Naive thymus-derived CD8-positive, alpha-beta T cell (primary cell): ENCODE results near the gene STK32B. TPM values are rescaled to one million over a fixed set of nuclear protein-coding genes. Genes with fewer than 3 reads are reported as not detected.

Source experiments
- ATAC-seq, 2 donors: fragments of 150-1000 bp; cut with Tn5 transposase in 1 of 2; sonication (Bioruptor Pico), chemical (Tn5 transposase) in 1 of 2; 1 replicate in 1 of 2; 2 replicates in 1 of 2; pipeline ENCODE4 v1.10.0; 2021; ENCODE audit warnings: mild to moderate bottlenecking in 2 of 2, moderate library complexity in 2 of 2
- POLR2A ChIA-PET: fragments of 350-600 bp; sonication (Branson Sonifier 250); formaldehyde crosslinking; loops from one replicate; lab custom pipeline; 2021; ENCODE audit warnings: antibody characterized with exemption; lab: Charles Lee
- DNase-seq, 10 donors: peaks; one replicate each; pipeline versions ENCODE4 v3.0.0 to v3.0.0-alpha.2; 2020 to 2022
- H3K27ac Mint-ChIP-seq, 10 donors: one replicate each; pipeline ENCODE4 v1.8.0; 2020 to 2022; ENCODE audit warnings: mild to moderate bottlenecking in 10 of 10, mixed read lengths in 10 of 10, moderate library complexity in 4 of 10, inconsistent platforms in 1 of 10
- H3K27me3 Mint-ChIP-seq, 5 donors: one replicate each; pipeline ENCODE4 v1.8.0; 2021 to 2022; ENCODE audit warnings: mixed read lengths in 5 of 5
- H3K36me3 Mint-ChIP-seq, 3 donors: one replicate each; pipeline ENCODE4 v1.8.0; 2020 to 2022; ENCODE audit warnings: mixed read lengths in 3 of 3, mild to moderate bottlenecking in 2 of 3, inconsistent platforms in 1 of 3
- H3K4me1 Mint-ChIP-seq, 4 donors: one replicate each; pipeline ENCODE4 v1.8.0; 2021 to 2022; ENCODE audit warnings: mixed read lengths in 4 of 4
- H3K4me3 Mint-ChIP-seq, 10 donors: one replicate each; pipeline ENCODE4 v1.8.0; 2020 to 2022; ENCODE audit warnings: mild to moderate bottlenecking in 10 of 10, mixed read lengths in 10 of 10, moderate library complexity in 6 of 10, inconsistent platforms in 1 of 10
- H3K9me3 Mint-ChIP-seq, 9 donors: one replicate each; pipeline ENCODE4 v1.8.0; 2020 to 2022; ENCODE audit warnings: mixed read lengths in 9 of 9, mild to moderate bottlenecking in 3 of 9, inconsistent platforms in 1 of 9, moderate library complexity in 1 of 9
- polyA plus RNA-seq, 3 donors: library from polyadenylated mRNA; unstranded; fragments of 300-500 nt; fragmentation: Illumina TruSeq; gene quantifications; one replicate each; pipeline ENCODE4 v1.2.3, GENCODE V29; 2021
- total RNA-seq, 8 experiments: library from RNA in 2 of 8; stranded (reverse) in 2 of 8; gene quantifications; one replicate each; pipeline ENCODE4 v1.2.3 and lab custom pipeline; 2021 to 2026

STK32B gene
- total and polyA plus RNA-seq, 5 experiments from 2014 or later, result not detected

- H3K9me3 Mint-ChIP-seq, result no peaks in the 10 kb centered on the region
- no peak overlapping the region for H3K4me3 Mint-ChIP-seq
These were observed 67.0 kb downstream of the STK32B start for GRCh38 chr4:5118091-5118786.

GRCh38 chr4:5118994-5119835 lies 67.9 kb downstream of the STK32B start:
- Mint-ChIP-seq H3K4me1 (no peaks in the 10 kb centered on the region), H3K36me3 (no peaks in the 10 kb centered on the region), H3K27ac (no peak overlapping the region), H3K9me3 (no peaks in the 10 kb centered on the region), H3K27me3 (peaks cover 0 to under 1% (median 0%) of the 10 kb centered on the region in 5 donors), H3K4me3 (no peak overlapping the region)
- POLR2A ChIA-PET, result no interaction called here
- ATAC-seq (no peak), DNase-seq (no peak)

More at GRCh38 chr4:5118091-5118786, 67.0 kb downstream of the STK32B start:
- DNase-seq (no peak), ATAC-seq (no peak)
- H3K4me1 Mint-ChIP-seq, result no peaks in the 10 kb centered on the region
- no peaks in the 10 kb centered on the region for H3K36me3 Mint-ChIP-seq
- no peak overlapping the region for H3K27ac Mint-ChIP-seq
- H3K27me3 Mint-ChIP-seq, result no peaks in the 10 kb centered on the region
- POLR2A ChIA-PET, result no interaction called here

GRCh38 chr4:5120067-5120466 lies 68.8 kb downstream of the STK32B start:
- POLR2A ChIA-PET, result no interaction called here
- no peak overlapping the region for H3K4me3 Mint-ChIP-seq
- no peak for ATAC-seq
- H3K9me3 Mint-ChIP-seq, result no peaks in the 10 kb centered on the region
- no peak for DNase-seq
- H3K36me3 Mint-ChIP-seq, result no peaks in the 10 kb centered on the region
- no peaks in the 10 kb centered on the region for H3K4me1 Mint-ChIP-seq
- H3K27me3 Mint-ChIP-seq, result peaks cover 0 to 7% (median 1%) of the 10 kb centered on the region in 5 donors
- H3K27ac Mint-ChIP-seq, result no peak overlapping the region

- no peak for ATAC-seq
- Mint-ChIP-seq H3K27me3 (peaks cover under 1 to 7% (median 1%) of the 10 kb centered on the region in 5 donors), H3K9me3 (no peaks in the 10 kb centered on the region), H3K27ac (no peak overlapping the region), H3K4me1 (no peaks in the 10 kb centered on the region), H3K4me3 (no peak overlapping the region), H3K36me3 (no peaks in the 10 kb centered on the region)
- POLR2A ChIA-PET, result no interaction called here
- DNase-seq, result no peak
These were observed 69.2 kb downstream of the STK32B start for GRCh38 chr4:5120468-5120867.

- no peaks in the 10 kb centered on the region for H3K36me3 Mint-ChIP-seq
These were observed 70.8 kb downstream of the STK32B start for GRCh38 chr4:5122114-5122513.

GRCh38 chr4:5124876-5125275 lies 73.6 kb downstream of the STK32B start:
- no peaks in the 10 kb centered on the region for H3K36me3 Mint-ChIP-seq
- H3K9me3 Mint-ChIP-seq, result peaks cover 0 to 2% (median 0%) of the 10 kb centered on the region in 9 donors
- ATAC-seq (no peak), DNase-seq (no peak)
- POLR2A ChIA-PET, result no interaction called here
- H3K27ac Mint-ChIP-seq, result no peak overlapping the region
- H3K27me3 Mint-ChIP-seq, result peaks cover 10 to 23% (median 15%) of the 10 kb centered on the region in 5 donors
- H3K4me1 Mint-ChIP-seq, result no peaks in the 10 kb centered on the region
- H3K4me3 Mint-ChIP-seq, result no peak overlapping the region

More at GRCh38 chr4:5122114-5122513, 70.8 kb downstream of the STK32B start:
- Mint-ChIP-seq H3K9me3 (peaks cover 0 to 2% (median 0%) of the 10 kb centered on the region in 9 donors), H3K4me1 (no peaks in the 10 kb centered on the region), H3K27me3 (peaks cover 5 to 16% (median 9%) of the 10 kb centered on the region in 5 donors), H3K4me3 (no peak overlapping the region), H3K27ac (no peak overlapping the region)
- ATAC-seq, result no peak
- DNase-seq, result no peak
- POLR2A ChIA-PET, result no interaction called here

GRCh38 chr4:5125321-5125720 lies 74.0 kb downstream of the STK32B start:
- DNase-seq (no peak), ATAC-seq (no peak)
- H3K4me3 Mint-ChIP-seq, result no peak overlapping the region
- peaks cover 0 to 2% (median 0%) of the 10 kb centered on the region in 9 donors for H3K9me3 Mint-ChIP-seq
- no peaks in the 10 kb centered on the region for H3K4me1 Mint-ChIP-seq
- POLR2A ChIA-PET, result no interaction called here
- H3K36me3 Mint-ChIP-seq, result no peaks in the 10 kb centered on the region
- H3K27ac Mint-ChIP-seq, result no peak overlapping the region
- peaks cover 10 to 23% (median 18%) of the 10 kb centered on the region in 5 donors for H3K27me3 Mint-ChIP-seq

- H3K36me3 Mint-ChIP-seq, result peaks cover 0 to 4% (median 0%) of the 10 kb centered on the region in 3 donors
- H3K4me1 Mint-ChIP-seq, result no peaks in the 10 kb centered on the region
- no peak for ATAC-seq
- peaks cover 0 to 8% (median 2%) of the 10 kb centered on the region in 9 donors for H3K9me3 Mint-ChIP-seq
- peak overlapping the region in 1 of 10 donors; percentile 3 for H3K27ac Mint-ChIP-seq
- no peak overlapping the region for H3K4me3 Mint-ChIP-seq
- H3K27me3 Mint-ChIP-seq, result peaks cover 10 to 31% (median 19%) of the 10 kb centered on the region in 5 donors
- POLR2A ChIA-PET, result no interaction called here
- DNase-seq, result no peak
These were observed 75.0 kb downstream of the STK32B start for GRCh38 chr4:5126231-5126630.

- no peaks in the 10 kb centered on the region for H3K4me1 Mint-ChIP-seq
- peaks cover 0 to 14% (median 4%) of the 10 kb centered on the region in 9 donors for H3K9me3 Mint-ChIP-seq
- peaks cover 10 to 36% (median 19%) of the 10 kb centered on the region in 5 donors for H3K27me3 Mint-ChIP-seq
- no peak overlapping the region for H3K4me3 Mint-ChIP-seq
- H3K27ac Mint-ChIP-seq, result no peak overlapping the region
- ATAC-seq, result no peak
- DNase-seq, result no peak
- POLR2A ChIA-PET, result no interaction called here
- peaks cover 0 to 10% (median 0%) of the 10 kb centered on the region in 3 donors for H3K36me3 Mint-ChIP-seq
These were observed 75.6 kb downstream of the STK32B start for GRCh38 chr4:5126857-5127256.

GRCh38 chr4:5127556-5127955 lies 76.3 kb downstream of the STK32B start:
- no peak for DNase-seq
- peaks cover 0 to 10% (median 0%) of the 10 kb centered on the region in 3 donors for H3K36me3 Mint-ChIP-seq
- peaks cover 0 to 17% (median 4%) of the 10 kb centered on the region in 9 donors for H3K9me3 Mint-ChIP-seq
- POLR2A ChIA-PET, result no interaction called here
- ATAC-seq, result no peak
- no peaks in the 10 kb centered on the region for H3K4me1 Mint-ChIP-seq
- H3K4me3 Mint-ChIP-seq, result no peak overlapping the region
- H3K27ac Mint-ChIP-seq, result no peak overlapping the region
- H3K27me3 Mint-ChIP-seq, result peaks cover 10 to 37% (median 21%) of the 10 kb centered on the region in 5 donors

GRCh38 chr4:5128569-5128968 lies 77.3 kb downstream of the STK32B start:
- no peak overlapping the region for H3K27ac Mint-ChIP-seq
- H3K9me3 Mint-ChIP-seq, result peaks cover 0 to 17% (median 4%) of the 10 kb centered on the region in 9 donors
- H3K36me3 Mint-ChIP-seq, result peaks cover 0 to 10% (median 0%) of the 10 kb centered on the region in 3 donors
- POLR2A ChIA-PET, result no interaction called here
- no peak overlapping the region for H3K4me3 Mint-ChIP-seq
- DNase-seq (no peak), ATAC-seq (no peak)
- no peaks in the 10 kb centered on the region for H3K4me1 Mint-ChIP-seq
- H3K27me3 Mint-ChIP-seq, result peaks cover 10 to 37% (median 21%) of the 10 kb centered on the region in 5 donors

GRCh38 chr4:5133201-5133600 lies 81.9 kb downstream of the STK32B start:
- ATAC-seq, result no peak
- Mint-ChIP-seq H3K4me3 (no peak overlapping the region), H3K36me3 (peaks cover 0 to 10% (median 0%) of the 10 kb centered on the region in 3 donors), H3K27ac (no peak overlapping the region), H3K27me3 (peaks cover 1 to 27% (median 11%) of the 10 kb centered on the region in 5 donors), H3K9me3 (peaks cover 0 to 17% (median 4%) of the 10 kb centered on the region in 9 donors), H3K4me1 (no peaks in the 10 kb centered on the region)
- POLR2A ChIA-PET, result no interaction called here
- no peak for DNase-seq
